HCT116 (cell line): ENCODE data around the gene GUCY2C. TPM values are rescaled to one million over a fixed set of nuclear protein-coding genes. Genes with fewer than 3 reads are reported as not detected.

Source experiments
- ATAC-seq: fragments of 200-7000 bp; cut with Tn5 transposase; 2 replicates; pipeline ENCODE4 v1.9.1; 2020; ENCODE audit warnings: mild to moderate bottlenecking, moderate library complexity
- BruUV-seq: library from RNA; stranded (reverse); fragments of 400-500 nt; replicated peaks from 2 replicates; lab custom pipeline; 2021; lab: Mats Ljungman, UMichigan
- CTCF ChIA-PET: fragments of 300-600 bp; sonication (Branson Sonifier 250); formaldehyde crosslinking; loops from one replicate; lab custom pipeline; 2021; ENCODE audit warnings: antibody characterized with exemption; lab: Charles Lee
- POLR2A ChIA-PET: fragments of 300-600, 350-600 bp; sonication (Branson Sonifier 250); formaldehyde crosslinking; loops from one replicate; lab custom pipeline; 2021; ENCODE audit warnings: antibody characterized with exemption; lab: Charles Lee
- RAD21 ChIA-PET, 2 experiments: fragments of 300-600 bp; sonication (Branson Sonifier 250); formaldehyde crosslinking; loops; one replicate each; lab custom pipeline; 2023; ENCODE audit warnings: low total read pairs in 2 of 2; ENCODE audit not compliant: uncharacterized antibody in 2 of 2, unreplicated experiment in 2 of 2, low non-redundant PET in 1 of 2; lab: Charles Lee
- DNase-seq: peaks from one replicate; pipeline ENCODE4 v3.0.0-alpha.2; 2010; ENCODE audit warnings: low read depth, low spot score
- H2AFZ ChIP-seq: fragments of 200-600 bp; shearing (Covaris generic), sonication (generic); 2 replicates; pipeline ENCODE4 v1.6.1; 2017; ENCODE audit warnings: low read depth, mixed run types, mixed read lengths, antibody characterized with exemption, low read length; ENCODE audit not compliant: poor library complexity, severe bottlenecking
- H3K27ac ChIP-seq: 2 replicates; pipeline ENCODE4 v1.5.1; 2012; ENCODE audit warnings: low read depth, low read length
- H3K27me3 ChIP-seq: fragments of 200-600 bp; sonication (generic); 2 replicates; pipeline ENCODE4 v1.6.1; 2016; ENCODE audit warnings: mixed run types, low read length, mixed read lengths; ENCODE audit not compliant: insufficient read depth
- H3K36me3 ChIP-seq, 2 experiments: fragments of 200-500 bp in 1 of 2; fragments of 200-600 bp in 1 of 2; sonication (Bioruptor generic) in 1 of 2; sonication (generic) in 1 of 2; 2 replicates each; pipeline versions ENCODE4 v1.5.1 to v1.6.1; 2014 to 2016; ENCODE audit warnings: low read length in 2 of 2, inconsistent platforms in 1 of 2, mixed read lengths in 1 of 2, mixed run types in 1 of 2; ENCODE audit not compliant: insufficient read depth in 2 of 2, control insufficient read depth in 1 of 2
- H3K4me1 ChIP-seq, 2 experiments: fragments of 200-600 bp in 1 of 2; sonication (generic) in 1 of 2; 2 replicates each; pipeline versions ENCODE4 v1.5.1 to v1.6.1; 2012 to 2017; ENCODE audit warnings: low read length in 2 of 2, inconsistent platforms in 1 of 2, mild to moderate bottlenecking in 1 of 2, mixed read lengths in 1 of 2, mixed run types in 1 of 2, moderate library complexity in 1 of 2; ENCODE audit not compliant: insufficient read depth in 2 of 2, control insufficient read depth in 1 of 2
- H3K4me2 ChIP-seq: fragments of 200-600 bp; sonication (generic); 2 replicates; pipeline ENCODE4 v1.6.1; 2017; ENCODE audit warnings: mixed run types, low read length, mixed read lengths
- H3K4me3 ChIP-seq, 2 experiments: fragments of 200-600 bp in 1 of 2; sonication (generic) in 1 of 2; replicated peaks in 1 of 2; 2 replicates each; pipeline ENCODE4 v1.5.1; 2011 to 2016; ENCODE audit warnings: low read length in 2 of 2, control low read depth in 1 of 2, low read depth in 1 of 2, mild to moderate bottlenecking in 1 of 2, mixed read lengths in 1 of 2, mixed run types in 1 of 2
- H3K79me2 ChIP-seq: fragments of 200-600 bp; sonication (generic); 2 replicates; pipeline ENCODE4 v1.6.1; 2017; ENCODE audit warnings: mild to moderate bottlenecking, mixed run types, low read length, moderate library complexity, mixed read lengths; ENCODE audit not compliant: insufficient read depth
- H3K9ac ChIP-seq: fragments of 200-600 bp; sonication (generic); 2 replicates; pipeline ENCODE4 v1.6.1; 2016; ENCODE audit warnings: low read length, mixed read lengths
- H3K9me2 ChIP-seq: fragments of 200-600 bp; sonication (generic), shearing (Covaris generic); 2 replicates; pipeline ENCODE4 v1.6.1; 2017; ENCODE audit warnings: mixed run types, mild to moderate bottlenecking, moderate library complexity; ENCODE audit not compliant: insufficient read depth
- H3K9me3 ChIP-seq, 2 experiments: fragments of 200-500 bp in 1 of 2; fragments of 200-600 bp in 1 of 2; sonication (Bioruptor generic) in 1 of 2; sonication (generic) in 1 of 2; 2 replicates each; pipeline ENCODE4 v1.6.1; 2014 to 2017; ENCODE audit warnings: low read length in 2 of 2, mixed read lengths in 2 of 2, inconsistent platforms in 1 of 2, low read depth in 1 of 2, mild to moderate bottlenecking in 1 of 2, mixed run types in 1 of 2, moderate library complexity in 1 of 2; ENCODE audit not compliant: control insufficient read depth in 1 of 2, insufficient read depth in 1 of 2
- H4K20me1 ChIP-seq: fragments of 200-600 bp; sonication (generic), shearing (Covaris generic); 2 replicates; pipeline ENCODE4 v1.6.1; 2017; ENCODE audit warnings: mixed run types, mild to moderate bottlenecking, moderate library complexity; ENCODE audit not compliant: insufficient read depth
- ATF3 ChIP-seq: IDR thresholded peaks from 2 replicates; pipeline ENCODE4 v1.6.1; 2012
- CBX3 ChIP-seq: IDR thresholded peaks from 2 replicates; pipeline ENCODE4 v1.6.1; 2012; ENCODE audit warnings: low read depth
- CTCF ChIP-seq, 3 experiments: fragments of 200-600 bp in 1 of 3; sonication (generic) in 1 of 3; IDR thresholded peaks in 2 of 3; conservative IDR thresholded peaks in 1 of 3; 2 replicates each; pipeline ENCODE4 v1.5.1; 2012 to 2017; ENCODE audit warnings: low read depth in 2 of 3, low read length in 2 of 3, antibody characterized with exemption in 1 of 3, borderline replicate concordance in 1 of 3, control low read depth in 1 of 3, mild to moderate bottlenecking in 1 of 3, mixed read lengths in 1 of 3, mixed run types in 1 of 3, moderate library complexity in 1 of 3; ENCODE audit not compliant: insufficient read depth in 1 of 3
- EGR1 ChIP-seq: IDR thresholded peaks from 2 replicates; pipeline ENCODE4 v1.6.1; 2012; ENCODE audit warnings: low read depth
- EZH2phosphoT487 ChIP-seq: fragments of 200-600 bp; IDR thresholded peaks from 2 replicates; pipeline ENCODE4 v1.6.1; 2018; ENCODE audit warnings: antibody characterized with exemption, borderline replicate concordance
- FOSL1 ChIP-seq: IDR thresholded peaks from 2 replicates; pipeline ENCODE4 v1.6.1; 2012; ENCODE audit warnings: low read depth
- REST ChIP-seq: IDR thresholded peaks from 2 replicates; pipeline ENCODE4 v1.6.1; 2012; ENCODE audit warnings: low read depth
- SIN3A ChIP-seq: IDR thresholded peaks from 2 replicates; pipeline ENCODE4 v1.6.1; 2012; ENCODE audit warnings: low read depth
- SP1 ChIP-seq: IDR thresholded peaks from 2 replicates; pipeline ENCODE4 v1.6.1; 2012; ENCODE audit warnings: low read depth
- SRF ChIP-seq: IDR thresholded peaks from 2 replicates; pipeline ENCODE4 v1.6.1; 2012; ENCODE audit warnings: low read depth
- TCF7L2 ChIP-seq: IDR thresholded peaks from 2 replicates; pipeline ENCODE4 v1.7.0; 2011; ENCODE audit warnings: borderline replicate concordance, inconsistent platforms; ENCODE audit not compliant: insufficient read depth, insufficient read length; ENCODE audit errors: extremely low read depth
- ZNF274 ChIP-seq: fragments of 200-500 bp; sonication (Bioruptor generic); IDR thresholded peaks from 2 replicates; pipeline ENCODE4 v1.6.1; 2014; ENCODE audit warnings: mild to moderate bottlenecking, low read depth, low read length, inconsistent platforms
- intact Hi-C: fragments of 100-400 bp; cut with micrococcal nuclease; formaldehyde crosslinking; loops from 2 replicates; pipeline ENCODE4 v1.10.0; 2022
- total RNA-seq: library from RNA; stranded (reverse); gene quantifications from one replicate; pipeline ENCODE4 v1.2.1, GENCODE V29; 2021; ENCODE audit not compliant: unreplicated experiment
- TF ChIP-seq, protein P1 (sequence below): IDR thresholded peaks from 2 replicates; pipeline ENCODE4 v1.6.1; 2012
- TF ChIP-seq, protein P2 (sequence below): IDR thresholded peaks from 2 replicates; pipeline ENCODE4 v1.6.1; 2011; ENCODE audit warnings: mild to moderate bottlenecking, low read length, moderate library complexity; ENCODE audit not compliant: insufficient replicate concordance; ENCODE audit errors: extremely low read depth

The GUCY2C gene
- total RNA-seq, 1 experiment from 2014 or later, result not detected

DNA sequence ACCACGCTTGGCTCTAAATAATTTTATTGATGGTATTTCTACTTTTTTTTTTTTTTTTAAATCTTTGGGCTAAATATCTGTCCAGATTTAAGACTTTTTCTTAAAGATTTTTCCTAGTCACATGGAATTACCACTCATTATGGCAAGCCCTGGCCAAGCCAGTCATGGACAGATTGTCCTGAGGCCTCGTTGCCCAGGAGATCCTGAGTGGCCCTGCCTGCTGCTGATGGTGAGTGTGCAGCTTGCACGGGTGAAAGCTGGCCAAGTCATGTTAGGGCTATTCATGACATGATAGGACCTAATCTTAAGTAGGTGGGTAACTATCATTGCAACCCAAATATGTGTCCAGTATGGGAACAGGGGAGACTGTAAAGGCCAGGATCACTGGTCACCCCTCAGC, 27.8 kb downstream of the GUCY2C start:
- H3K9me3 ChIP-seq, result no peaks in the 10 kb centered on the region
- no TSS peak for BruUV-seq
- H4K20me1 ChIP-seq, result no peaks in the 10 kb centered on the region
- ATAC-seq, result no peak
- no peaks in the 10 kb centered on the region for H3K79me2 ChIP-seq
- H3K27me3 ChIP-seq, result no peaks in the 10 kb centered on the region
- H3K4me3 ChIP-seq, result no peak overlapping the region
- no peaks in the 10 kb centered on the region for H3K9me2 ChIP-seq
- DNase-seq, result no peak
- TF ChIP-seq ATF3, result no peak
- TF ChIP-seq REST, result no peak
- TF ChIP-seq, protein P1, sequence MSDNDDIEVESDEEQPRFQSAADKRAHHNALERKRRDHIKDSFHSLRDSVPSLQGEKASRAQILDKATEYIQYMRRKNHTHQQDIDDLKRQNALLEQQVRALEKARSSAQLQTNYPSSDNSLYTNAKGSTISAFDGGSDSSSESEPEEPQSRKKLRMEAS, result no peak
- no peak for TF ChIP-seq EZH2phosphoT487
- no peak for TF ChIP-seq EGR1
- TF ChIP-seq FOSL1, result no peak
- no peak for TF ChIP-seq SP1
- no peak for TF ChIP-seq TCF7L2
- no peak for TF ChIP-seq ZNF274
- TF ChIP-seq CBX3, result no peak
- TF ChIP-seq, protein P2, sequence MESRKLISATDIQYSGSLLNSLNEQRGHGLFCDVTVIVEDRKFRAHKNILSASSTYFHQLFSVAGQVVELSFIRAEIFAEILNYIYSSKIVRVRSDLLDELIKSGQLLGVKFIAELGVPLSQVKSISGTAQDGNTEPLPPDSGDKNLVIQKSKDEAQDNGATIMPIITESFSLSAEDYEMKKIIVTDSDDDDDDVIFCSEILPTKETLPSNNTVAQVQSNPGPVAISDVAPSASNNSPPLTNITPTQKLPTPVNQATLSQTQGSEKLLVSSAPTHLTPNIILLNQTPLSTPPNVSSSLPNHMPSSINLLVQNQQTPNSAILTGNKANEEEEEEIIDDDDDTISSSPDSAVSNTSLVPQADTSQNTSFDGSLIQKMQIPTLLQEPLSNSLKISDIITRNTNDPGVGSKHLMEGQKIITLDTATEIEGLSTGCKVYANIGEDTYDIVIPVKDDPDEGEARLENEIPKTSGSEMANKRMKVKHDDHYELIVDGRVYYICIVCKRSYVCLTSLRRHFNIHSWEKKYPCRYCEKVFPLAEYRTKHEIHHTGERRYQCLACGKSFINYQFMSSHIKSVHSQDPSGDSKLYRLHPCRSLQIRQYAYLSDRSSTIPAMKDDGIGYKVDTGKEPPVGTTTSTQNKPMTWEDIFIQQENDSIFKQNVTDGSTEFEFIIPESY, result no peak
- no peak for TF ChIP-seq SIN3A
- TF ChIP-seq SRF, result no peak
- no peak for TF ChIP-seq CTCF (IDR thresholded peaks at IDR 0.05 in 2 of 3, conservative IDR thresholded peaks at IDR 0.05 in 1 of 3; ENCODE audit: borderline replicate concordance in 1 of 3, insufficient read depth in 1 of 3, low read depth in 2 of 3, low read length in 2 of 3)
- H3K36me3 ChIP-seq, result no peaks in the 10 kb centered on the region
- no peak overlapping the region for H3K27ac ChIP-seq
- RAD21 ChIA-PET, result no interaction called here
- H3K4me1 ChIP-seq, result no peaks in the 10 kb centered on the region
- CTCF ChIA-PET, result interaction anchor here (0.8 kb wide), 1 partner anchor 430 kb away, joined by 3 read pairs; no protein-coding TSS in a partner anchor
- POLR2A ChIA-PET, result no interaction called here
- intact Hi-C loops, result no loop called here
- H3K9ac ChIP-seq, result no peak overlapping the region
- H2AFZ ChIP-seq, result no peak overlapping the region
- no peak overlapping the region for H3K4me2 ChIP-seq
